T-helper 1 cell treated with Interleukin-12 subunit alpha and Interleukin-12 subunit beta and Interleukin-4 antibody, amounts not matched to agents 30 μg/mL and 1 μg/mL, for 36 hours (primary cell): ENCODE data around the gene ARHGEF16.

Experiments
- H3K27ac Mint-ChIP-seq: one replicate; pipeline ENCODE4 v1.8.0; 2021; ENCODE audit warnings: mild to moderate bottlenecking, mixed read lengths
- H3K27me3 Mint-ChIP-seq: one replicate; pipeline ENCODE4 v1.8.0; 2021; ENCODE audit warnings: low read depth, mixed read lengths
- H3K36me3 Mint-ChIP-seq: one replicate; pipeline ENCODE4 v1.8.0; 2021; ENCODE audit warnings: low read depth, mixed read lengths
- H3K4me1 Mint-ChIP-seq: one replicate; pipeline ENCODE4 v1.8.0; 2021; ENCODE audit warnings: low read depth, mixed read lengths
- H3K4me3 Mint-ChIP-seq: one replicate; pipeline ENCODE4 v1.8.0; 2021; ENCODE audit warnings: mild to moderate bottlenecking, moderate library complexity, mixed read lengths
- H3K9me3 Mint-ChIP-seq: one replicate; pipeline ENCODE4 v1.8.0; 2021; ENCODE audit warnings: mixed read lengths

Gene ARHGEF16

DNA sequence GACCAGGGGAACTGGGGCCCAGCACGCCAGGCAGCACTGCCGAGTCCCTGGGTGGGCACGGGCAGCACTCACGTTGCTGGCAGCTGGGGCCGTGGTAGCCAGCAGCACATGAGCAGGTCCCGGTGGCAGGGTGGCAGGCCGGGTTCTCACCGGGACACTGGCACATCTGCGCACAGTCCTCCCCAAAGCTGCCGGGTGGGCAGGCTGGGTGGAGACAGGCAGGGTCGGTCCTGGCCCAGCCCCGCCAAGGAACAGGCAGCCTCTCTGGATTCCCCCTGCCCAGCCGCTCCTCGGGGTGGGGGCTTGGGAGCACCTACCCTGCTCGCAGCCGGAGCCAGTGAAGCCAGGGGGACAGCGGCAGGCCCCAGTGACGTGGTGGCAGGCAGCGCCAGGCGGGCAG is 42.5 kb downstream of the ARHGEF16 start:
- Mint-ChIP-seq H3K4me3 (no peak overlapping the region), H3K9me3 (no peaks in the 10 kb centered on the region), H3K36me3 (no peaks in the 10 kb centered on the region), H3K27ac (no peak overlapping the region), H3K4me1 (no peaks in the 10 kb centered on the region), H3K27me3 (no peaks in the 10 kb centered on the region)

DNA sequence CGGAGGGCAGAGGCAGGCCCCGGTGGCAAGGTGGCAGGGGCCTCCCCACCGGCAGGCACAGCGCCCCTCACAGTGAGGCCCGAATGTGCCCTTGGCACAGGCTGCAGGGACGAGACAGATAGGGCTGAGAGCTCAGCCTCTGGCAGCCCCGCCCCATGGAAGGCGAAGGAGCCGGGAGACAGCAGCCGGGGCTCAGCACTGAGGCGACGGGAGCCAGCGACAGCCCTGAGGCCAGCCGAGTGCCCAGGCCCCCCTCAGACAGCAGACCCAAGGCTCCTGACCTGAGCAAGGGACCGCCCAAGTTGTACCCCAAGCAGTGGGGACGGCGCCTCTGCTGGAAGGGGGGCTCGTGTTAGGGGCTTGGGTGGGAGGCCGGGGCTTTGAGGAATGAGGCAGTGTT is 43.1 kb downstream of the ARHGEF16 start:
- no peaks in the 10 kb centered on the region for H3K9me3 Mint-ChIP-seq
- no peaks in the 10 kb centered on the region for H3K27me3 Mint-ChIP-seq
- no peaks in the 10 kb centered on the region for H3K4me1 Mint-ChIP-seq
- H3K36me3 Mint-ChIP-seq = no peaks in the 10 kb centered on the region
- no peak overlapping the region for H3K4me3 Mint-ChIP-seq
- H3K27ac Mint-ChIP-seq = no peak overlapping the region

DNA sequence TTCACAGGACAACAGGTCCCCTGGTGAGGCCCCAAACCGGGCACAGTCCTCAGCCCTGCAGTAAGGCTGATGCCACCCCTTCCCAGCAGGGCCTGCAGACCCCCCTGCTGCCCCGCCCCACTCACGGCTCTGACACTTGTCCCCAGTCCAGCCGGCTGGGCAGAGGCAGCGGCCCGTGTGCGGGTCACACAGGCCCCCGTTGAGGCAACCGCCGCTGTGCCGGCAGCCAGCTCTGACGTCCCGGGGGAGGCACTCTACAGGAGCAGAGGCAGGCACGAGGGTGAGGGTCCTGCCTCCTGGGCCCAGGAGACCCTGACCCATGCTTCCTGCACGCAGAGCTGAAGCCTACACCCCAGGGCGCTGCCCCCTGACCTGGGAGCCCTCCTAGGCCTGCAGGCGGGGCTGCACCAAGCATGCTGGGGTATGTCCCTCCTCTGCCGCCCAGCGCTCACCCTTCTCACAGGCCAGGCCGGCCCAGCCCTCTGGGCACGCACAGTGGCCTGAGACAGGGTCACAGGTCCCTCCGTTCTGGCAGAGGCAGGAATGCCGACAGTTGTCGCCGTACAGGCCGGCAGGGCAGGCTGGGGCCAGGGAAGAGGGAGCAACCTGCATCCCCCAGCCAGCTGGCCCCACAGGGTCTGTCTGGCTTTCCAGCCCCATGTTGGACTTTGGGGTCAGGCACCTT is 43.9 kb downstream of the ARHGEF16 start:
- no peaks in the 10 kb centered on the region for H3K36me3 Mint-ChIP-seq
- no peak overlapping the region for H3K27ac Mint-ChIP-seq
- no peaks in the 10 kb centered on the region for H3K27me3 Mint-ChIP-seq
- no peaks in the 10 kb centered on the region for H3K9me3 Mint-ChIP-seq
- no peaks in the 10 kb centered on the region for H3K4me1 Mint-ChIP-seq
- no peak overlapping the region for H3K4me3 Mint-ChIP-seq

DNA sequence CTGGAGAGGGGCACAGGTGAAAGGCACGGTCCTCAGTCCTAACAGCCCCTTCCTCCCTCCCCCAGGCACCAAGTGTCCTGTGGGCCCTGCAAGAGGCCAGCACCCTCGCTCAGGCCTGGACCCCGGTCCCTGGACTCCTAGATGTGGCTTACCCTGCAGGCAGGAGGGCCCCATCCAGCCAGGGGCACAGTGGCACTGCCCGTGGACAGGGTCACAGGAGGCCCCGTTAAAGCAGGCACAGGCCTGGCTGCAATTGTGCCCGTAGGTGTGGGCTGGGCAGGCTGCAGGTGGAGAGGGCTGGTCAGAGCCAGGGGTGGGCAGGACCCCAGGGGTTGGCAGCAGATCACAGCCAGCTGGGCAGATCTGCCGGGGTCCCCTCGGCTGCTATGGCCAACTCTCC is 44.5 kb downstream of the ARHGEF16 start:
- Mint-ChIP-seq H3K4me3 (no peak overlapping the region), H3K4me1 (no peaks in the 10 kb centered on the region)

DNA sequence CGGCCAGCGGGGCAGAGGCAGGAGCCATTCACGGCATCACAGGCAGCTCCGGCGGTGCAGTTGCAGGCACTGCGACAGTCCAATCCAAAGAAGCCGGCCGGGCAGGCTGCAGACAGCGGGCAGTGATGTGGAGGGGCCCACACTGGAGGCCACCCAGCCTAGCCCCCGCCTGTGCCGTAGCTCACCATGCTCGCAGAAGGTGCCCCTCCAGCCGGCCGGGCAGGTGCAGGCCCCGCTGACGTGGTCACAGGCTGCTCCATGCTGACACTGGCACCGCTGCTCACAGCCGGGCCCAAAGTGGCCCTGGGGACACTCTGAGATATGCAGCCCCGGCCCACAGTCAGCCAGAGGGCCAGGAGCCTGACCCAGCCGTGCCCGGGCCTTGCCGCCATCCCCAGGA is 45.1 kb downstream of the ARHGEF16 start:
- Mint-ChIP-seq H3K4me1 (no peaks in the 10 kb centered on the region), H3K27ac (no peak overlapping the region), H3K4me3 (no peak overlapping the region), H3K9me3 (no peaks in the 10 kb centered on the region), H3K27me3 (no peaks in the 10 kb centered on the region), H3K36me3 (no peaks in the 10 kb centered on the region)

More for the DNA sequence above, 44.5 kb downstream of the ARHGEF16 start:
- H3K9me3 Mint-ChIP-seq = no peaks in the 10 kb centered on the region
- H3K36me3 Mint-ChIP-seq = no peaks in the 10 kb centered on the region
- no peak overlapping the region for H3K27ac Mint-ChIP-seq
- H3K27me3 Mint-ChIP-seq = no peaks in the 10 kb centered on the region

DNA sequence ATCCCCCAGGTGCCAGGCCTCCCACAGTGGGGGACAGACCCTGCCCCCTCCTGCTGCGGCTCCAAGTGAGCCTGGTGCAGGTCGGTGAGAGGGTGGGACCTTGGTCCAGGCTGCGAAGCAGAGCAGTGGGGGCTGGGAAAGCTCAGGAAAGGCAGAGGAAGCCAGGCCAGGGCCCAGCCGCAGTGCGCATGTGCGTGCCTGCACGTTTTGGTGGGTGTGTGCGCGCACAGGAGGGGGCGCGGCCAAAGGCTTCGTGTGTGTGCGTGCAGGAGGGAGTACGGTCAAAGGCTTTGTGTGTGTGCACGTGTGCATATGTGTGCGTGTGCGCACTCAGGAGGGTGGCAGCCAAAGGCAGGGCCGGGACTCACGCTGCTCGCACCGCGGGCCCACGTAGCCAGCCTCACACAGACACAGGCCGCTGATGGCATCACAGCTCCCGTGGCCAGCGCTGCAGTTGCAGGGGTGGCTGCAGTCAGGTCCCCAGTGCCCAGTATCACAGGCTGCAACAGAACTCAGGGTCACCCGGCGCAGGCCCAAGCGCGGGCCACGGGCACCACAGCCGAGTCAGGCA is 45.9 kb downstream of the ARHGEF16 start:
- Mint-ChIP-seq H3K4me1 (no peaks in the 10 kb centered on the region), H3K36me3 (no peaks in the 10 kb centered on the region), H3K27me3 (no peaks in the 10 kb centered on the region), H3K9me3 (no peaks in the 10 kb centered on the region), H3K27ac (no peak overlapping the region), H3K4me3 (no peak overlapping the region)

DNA sequence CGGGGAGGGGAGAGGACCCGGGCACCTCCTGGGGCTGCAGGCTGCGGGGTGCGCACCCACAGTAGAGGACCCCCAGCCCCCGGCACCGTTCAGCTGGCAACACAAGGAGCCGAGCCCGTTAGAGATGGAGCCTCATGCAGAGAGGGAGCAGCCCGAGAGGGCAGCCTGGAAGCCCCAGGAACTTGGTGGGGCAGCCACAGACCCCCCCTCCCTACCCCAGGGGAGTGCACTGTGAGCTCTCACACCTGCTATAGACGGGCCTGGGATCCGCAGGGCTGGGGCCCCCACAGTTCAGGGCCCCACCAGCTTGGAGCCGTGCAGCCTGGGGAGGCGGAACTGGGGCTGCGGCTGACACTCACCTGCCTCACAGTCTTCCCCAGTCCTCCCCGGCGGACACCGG is 47.0 kb downstream of the ARHGEF16 start:
- no peaks in the 10 kb centered on the region for H3K9me3 Mint-ChIP-seq
- no peak overlapping the region for H3K27ac Mint-ChIP-seq
- H3K4me3 Mint-ChIP-seq = no peak overlapping the region
- H3K27me3 Mint-ChIP-seq = no peaks in the 10 kb centered on the region
- no peaks in the 10 kb centered on the region for H3K4me1 Mint-ChIP-seq
- no peaks in the 10 kb centered on the region for H3K36me3 Mint-ChIP-seq

DNA sequence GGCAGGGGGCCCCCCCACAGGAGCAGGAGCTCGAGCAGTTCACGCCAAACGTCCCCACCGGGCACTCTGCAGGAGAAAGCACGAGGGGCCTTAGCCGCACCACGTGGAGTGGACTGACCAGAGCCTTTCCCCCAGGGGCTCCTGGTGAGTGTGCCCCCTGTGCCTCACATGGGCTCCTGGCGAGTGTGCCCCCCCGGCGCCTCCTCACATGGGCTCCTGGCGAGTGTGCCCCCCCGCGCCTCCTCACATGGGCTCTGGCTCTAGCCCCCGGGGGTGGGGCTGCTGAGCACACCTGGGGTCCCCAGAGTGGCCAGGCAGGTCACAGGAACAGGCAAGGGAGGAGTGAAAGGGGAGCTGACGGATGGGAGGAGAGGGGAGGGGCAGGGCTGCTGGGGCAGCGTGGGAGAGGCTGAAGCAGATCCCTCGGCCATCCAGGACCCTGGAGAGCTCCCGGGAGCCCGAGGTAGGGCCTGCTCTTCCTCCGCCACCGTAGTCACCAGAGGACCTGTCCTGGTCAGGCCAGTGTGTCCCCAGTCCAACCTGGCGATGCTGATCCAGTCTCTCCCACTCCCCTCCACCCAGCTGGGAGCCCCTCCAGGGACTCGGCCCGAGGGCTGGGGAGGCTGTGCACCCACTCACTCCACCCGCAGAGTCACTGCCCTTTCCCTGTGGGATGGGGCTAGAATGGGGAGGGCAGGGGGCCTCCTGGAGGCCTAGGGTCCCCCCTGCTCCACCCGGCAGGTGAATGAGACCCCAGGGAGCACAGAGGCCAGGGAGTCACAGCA is 47.6 kb downstream of the ARHGEF16 start:
- no peaks in the 10 kb centered on the region for H3K36me3 Mint-ChIP-seq
- no peaks in the 10 kb centered on the region for H3K4me1 Mint-ChIP-seq
- H3K27me3 Mint-ChIP-seq = no peaks in the 10 kb centered on the region
- H3K27ac Mint-ChIP-seq = no peak overlapping the region
- H3K4me3 Mint-ChIP-seq = no peak overlapping the region
- H3K9me3 Mint-ChIP-seq = no peaks in the 10 kb centered on the region

DNA sequence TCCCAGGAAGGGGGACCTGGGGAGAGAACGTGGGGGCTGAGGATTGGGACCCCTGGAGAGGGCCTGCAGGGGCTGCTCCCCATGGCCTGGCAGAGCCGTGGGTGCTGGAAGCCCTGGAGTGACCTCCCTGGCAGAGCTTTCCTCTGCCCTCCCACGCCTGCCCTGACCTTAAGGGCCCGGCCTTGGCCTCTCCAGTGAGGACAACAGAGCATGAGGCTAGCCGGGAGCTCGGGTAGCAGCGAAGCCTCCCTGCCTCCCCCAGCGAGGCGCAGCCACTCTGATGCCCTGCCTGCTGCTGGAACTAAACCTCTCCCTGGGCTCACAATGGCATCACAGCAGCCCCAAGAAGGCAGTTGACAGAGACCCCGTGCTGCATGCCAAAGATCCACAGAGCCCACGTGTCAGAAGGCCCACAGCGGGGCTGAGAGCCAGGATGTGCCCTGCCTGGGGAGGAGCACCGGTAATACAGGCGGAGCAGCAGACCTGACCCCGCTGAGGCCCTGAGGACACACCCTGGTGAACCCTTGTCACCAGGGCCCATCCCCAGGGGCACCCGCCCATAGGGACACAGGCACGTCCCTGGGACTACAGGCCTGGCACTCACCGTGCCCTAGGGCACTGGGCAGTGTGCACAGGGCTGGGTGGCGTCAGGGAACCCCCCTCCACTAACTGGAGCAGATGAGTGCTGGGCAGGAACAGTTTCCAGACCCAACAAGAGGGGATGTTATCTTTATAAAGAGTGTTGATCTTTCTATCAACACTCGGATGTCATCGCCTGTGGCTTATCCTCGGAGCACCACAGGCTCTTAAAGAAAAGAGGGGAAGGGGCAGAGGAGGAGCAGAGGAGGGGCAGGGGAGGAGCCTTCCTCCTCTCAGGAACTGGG is 48.4 kb downstream of the ARHGEF16 start:
- Mint-ChIP-seq H3K4me1 (no peaks in the 10 kb centered on the region), H3K27me3 (no peaks in the 10 kb centered on the region), H3K9me3 (no peaks in the 10 kb centered on the region), H3K36me3 (no peaks in the 10 kb centered on the region), H3K27ac (no peak overlapping the region), H3K4me3 (no peak overlapping the region)

DNA sequence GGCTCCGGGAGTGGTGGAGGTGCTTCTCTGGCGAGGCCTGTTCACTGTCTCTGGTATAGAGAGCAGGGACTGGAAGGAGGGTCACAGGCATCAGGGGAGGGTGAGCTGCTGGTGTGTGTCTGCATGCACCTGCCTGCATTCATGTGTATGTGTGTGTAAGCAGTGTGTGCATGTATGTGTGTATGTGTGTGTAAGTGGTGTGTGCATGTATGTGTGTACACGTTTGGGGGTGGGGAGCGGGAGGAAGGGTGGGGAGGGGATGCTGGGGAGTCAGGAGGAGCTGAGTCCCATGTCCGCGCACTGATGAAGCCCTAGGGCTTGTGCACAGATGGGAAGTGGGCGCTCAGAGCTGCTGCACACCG is 49.0 kb downstream of the ARHGEF16 start:
- no peak overlapping the region for H3K4me3 Mint-ChIP-seq
- H3K9me3 Mint-ChIP-seq = no peaks in the 10 kb centered on the region
- no peaks in the 10 kb centered on the region for H3K4me1 Mint-ChIP-seq
- no peaks in the 10 kb centered on the region for H3K36me3 Mint-ChIP-seq
- H3K27me3 Mint-ChIP-seq = no peaks in the 10 kb centered on the region
- no peak overlapping the region for H3K27ac Mint-ChIP-seq

DNA sequence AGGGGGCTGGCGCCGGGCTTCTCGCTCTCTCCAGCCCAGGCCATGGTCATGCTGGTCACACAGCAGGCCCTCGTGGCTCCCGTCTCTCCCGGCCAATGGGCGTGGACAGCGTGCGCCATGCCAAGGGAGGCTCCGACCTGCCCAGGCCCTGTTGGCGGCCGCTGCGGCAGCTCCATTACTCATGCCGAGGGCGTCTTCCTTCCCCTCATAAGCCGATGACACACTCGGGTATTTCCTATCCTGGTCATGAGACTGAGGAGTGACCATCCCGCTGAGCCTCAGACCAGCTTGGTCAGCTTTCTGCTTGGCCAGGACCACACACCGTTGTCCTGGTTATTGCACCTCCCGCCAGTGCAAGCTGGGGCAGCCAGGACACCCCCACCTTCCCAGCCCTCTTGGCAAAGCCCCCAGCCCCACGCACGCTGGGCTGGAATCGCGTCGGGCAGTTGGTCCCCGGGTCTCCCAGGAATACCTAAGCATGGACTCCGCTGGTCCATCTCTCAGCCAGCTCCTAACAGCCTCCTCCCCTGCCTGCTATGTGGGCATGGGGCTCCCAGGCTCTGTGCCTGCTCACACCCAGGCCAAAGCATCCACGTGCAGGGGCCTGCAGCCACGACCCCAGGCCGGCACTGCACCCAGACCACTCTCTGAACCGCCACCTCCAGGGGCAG is 49.8 kb downstream of the ARHGEF16 start:
- Mint-ChIP-seq H3K9me3 (no peaks in the 10 kb centered on the region), H3K4me1 (no peaks in the 10 kb centered on the region), H3K27ac (no peak overlapping the region), H3K27me3 (no peaks in the 10 kb centered on the region), H3K36me3 (no peaks in the 10 kb centered on the region), H3K4me3 (no peak overlapping the region)

DNA sequence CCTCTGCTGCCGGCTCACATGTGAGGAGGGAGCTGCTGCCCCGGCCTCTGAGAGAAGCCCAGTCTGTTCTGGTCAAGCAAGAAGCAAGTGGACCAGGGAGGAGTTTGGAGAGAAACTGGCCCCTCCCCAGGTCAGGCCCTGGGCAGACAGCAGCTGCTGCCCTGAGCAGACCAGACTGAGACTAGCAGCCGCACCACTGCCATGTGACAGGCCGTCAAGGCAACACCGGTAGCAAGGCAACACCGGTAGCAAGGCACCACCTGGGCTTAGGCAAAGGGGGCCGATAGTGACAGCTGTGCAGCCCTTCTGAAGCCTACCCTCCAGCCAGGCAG is 50.3 kb downstream of the ARHGEF16 start:
- Mint-ChIP-seq H3K27me3 (no peaks in the 10 kb centered on the region), H3K9me3 (no peaks in the 10 kb centered on the region), H3K4me3 (no peak overlapping the region), H3K36me3 (no peaks in the 10 kb centered on the region), H3K27ac (no peak overlapping the region), H3K4me1 (no peaks in the 10 kb centered on the region)

DNA sequence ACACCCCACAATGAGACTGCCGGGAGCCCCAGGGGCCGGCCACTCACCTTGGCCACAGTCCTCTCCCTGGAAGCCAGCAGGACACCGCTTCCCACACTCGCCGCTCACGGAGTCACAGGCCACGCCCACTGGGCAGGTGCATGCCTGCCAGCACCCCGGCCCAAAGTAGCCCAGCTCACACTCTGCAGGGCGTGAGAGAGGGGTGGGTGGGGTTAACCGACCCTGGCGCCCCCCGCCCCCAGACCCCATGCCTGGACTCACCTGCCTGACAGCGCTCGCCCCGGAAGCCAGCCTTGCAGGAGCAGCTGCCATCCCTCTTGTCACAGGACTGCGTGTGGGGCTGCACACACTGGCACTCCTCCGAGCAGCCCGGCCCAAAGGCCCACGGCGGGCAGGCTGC is 50.7 kb downstream of the ARHGEF16 start:
- H3K36me3 Mint-ChIP-seq = no peaks in the 10 kb centered on the region
- no peaks in the 10 kb centered on the region for H3K27me3 Mint-ChIP-seq
- H3K4me3 Mint-ChIP-seq = no peak overlapping the region
- H3K9me3 Mint-ChIP-seq = no peaks in the 10 kb centered on the region
- no peaks in the 10 kb centered on the region for H3K4me1 Mint-ChIP-seq
- no peak overlapping the region for H3K27ac Mint-ChIP-seq

DNA sequence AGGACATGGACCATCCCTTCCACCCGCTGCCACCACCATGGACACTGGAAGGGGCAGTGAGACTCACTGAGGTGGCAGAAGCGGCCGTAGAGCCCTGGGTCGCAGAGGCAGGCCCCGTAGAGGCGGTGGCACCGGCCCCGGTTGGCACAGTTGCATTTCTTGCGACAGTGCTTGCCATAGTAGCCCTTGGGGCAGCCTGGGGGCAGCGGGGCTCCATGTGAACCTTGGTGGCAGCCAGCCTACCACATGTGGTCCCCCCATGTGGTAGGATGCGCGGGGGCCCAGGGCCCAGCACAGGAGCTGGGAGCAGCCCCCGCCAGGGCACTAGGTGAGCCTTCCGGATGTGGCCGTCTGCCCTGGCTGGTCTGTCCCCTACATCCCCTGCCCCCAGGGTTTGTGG is 51.6 kb downstream of the ARHGEF16 start:
- Mint-ChIP-seq H3K36me3 (no peaks in the 10 kb centered on the region), H3K27ac (no peak overlapping the region), H3K4me3 (no peak overlapping the region), H3K27me3 (no peaks in the 10 kb centered on the region), H3K9me3 (no peaks in the 10 kb centered on the region), H3K4me1 (no peaks in the 10 kb centered on the region)
